Hepatocyte (in vitro differentiated cells): ENCODE measurements around the gene C10orf95.
"Not testable (repeated sequence)": the region's sequence is repeated elsewhere in the genome, so short reads cannot be mapped to it uniquely, and the experiment has no call there.

Experiments
- EZH2phosphoT487 ChIP-seq: fragments of 200-600 bp; sonication (generic); IDR thresholded peaks from one replicate; pipeline ENCODE4 v1.6.1; 2018; ENCODE audit warnings: antibody characterized with exemption, mild to moderate bottlenecking, low read depth, moderate library complexity; ENCODE audit not compliant: unreplicated experiment, severe bottlenecking
- TF ChIP-seq, protein P1 (sequence below): fragments of 200-600 bp; sonication (generic); IDR thresholded peaks from 2 replicates; pipeline ENCODE4 v1.5.1; 2016; ENCODE audit warnings: antibody characterized with exemption, mild to moderate bottlenecking; ENCODE audit not compliant: poor library complexity

DNA sequence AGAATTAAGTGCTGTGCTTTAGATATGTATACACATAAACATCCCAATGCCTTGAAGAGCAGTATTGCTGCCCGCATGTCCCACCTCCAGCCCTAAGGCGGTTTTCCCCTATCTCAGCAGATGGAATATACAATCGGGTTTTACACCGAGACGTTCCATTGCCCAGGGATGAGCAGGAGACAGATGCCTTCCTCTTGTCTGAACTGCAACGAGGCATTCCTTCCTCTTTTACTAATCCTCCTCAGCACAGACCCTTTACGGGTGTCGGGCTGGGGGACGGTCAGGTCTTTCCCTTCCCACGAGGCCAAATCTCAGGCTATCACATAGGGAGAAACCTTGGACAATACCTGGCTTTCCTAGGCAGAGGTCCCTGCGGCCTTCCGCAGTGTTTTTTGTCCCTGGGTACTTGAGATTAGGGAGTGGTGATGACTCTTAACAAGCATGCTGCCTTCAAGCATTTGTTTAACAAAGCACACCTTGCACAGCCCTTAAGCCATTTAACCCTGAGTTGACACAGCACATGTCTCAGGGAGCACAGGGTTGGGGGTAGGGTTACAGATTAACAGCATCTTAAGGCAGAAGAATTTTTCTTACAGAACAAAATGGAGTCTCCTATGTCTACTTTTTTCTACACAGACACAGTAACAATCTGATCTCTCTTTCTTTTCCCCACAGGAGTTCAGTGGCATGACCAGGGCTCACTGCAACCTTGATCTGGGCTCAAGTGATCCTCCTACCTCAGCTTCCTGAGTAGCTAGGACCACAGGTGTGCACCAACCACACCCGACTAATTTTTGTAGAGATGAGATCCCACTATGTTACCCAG is 3.5 kb upstream of the C10orf95 start:
- TF ChIP-seq, protein P1, sequence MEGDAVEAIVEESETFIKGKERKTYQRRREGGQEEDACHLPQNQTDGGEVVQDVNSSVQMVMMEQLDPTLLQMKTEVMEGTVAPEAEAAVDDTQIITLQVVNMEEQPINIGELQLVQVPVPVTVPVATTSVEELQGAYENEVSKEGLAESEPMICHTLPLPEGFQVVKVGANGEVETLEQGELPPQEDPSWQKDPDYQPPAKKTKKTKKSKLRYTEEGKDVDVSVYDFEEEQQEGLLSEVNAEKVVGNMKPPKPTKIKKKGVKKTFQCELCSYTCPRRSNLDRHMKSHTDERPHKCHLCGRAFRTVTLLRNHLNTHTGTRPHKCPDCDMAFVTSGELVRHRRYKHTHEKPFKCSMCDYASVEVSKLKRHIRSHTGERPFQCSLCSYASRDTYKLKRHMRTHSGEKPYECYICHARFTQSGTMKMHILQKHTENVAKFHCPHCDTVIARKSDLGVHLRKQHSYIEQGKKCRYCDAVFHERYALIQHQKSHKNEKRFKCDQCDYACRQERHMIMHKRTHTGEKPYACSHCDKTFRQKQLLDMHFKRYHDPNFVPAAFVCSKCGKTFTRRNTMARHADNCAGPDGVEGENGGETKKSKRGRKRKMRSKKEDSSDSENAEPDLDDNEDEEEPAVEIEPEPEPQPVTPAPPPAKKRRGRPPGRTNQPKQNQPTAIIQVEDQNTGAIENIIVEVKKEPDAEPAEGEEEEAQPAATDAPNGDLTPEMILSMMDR: not testable (repeated sequence)
- TF ChIP-seq EZH2phosphoT487: not testable (repeated sequence)
